HG03135 (cell line): ENCODE measurements around the gene MGAT4A.
"Not testable (repeated sequence)": the region's sequence is repeated elsewhere in the genome, so short reads cannot be mapped to it uniquely, and the experiment has no call there.

Experiments
- ATAC-seq: cut with Tn5 transposase; IDR thresholded peaks from one replicate; pipeline ENCODE4 v1.9.1; 2021; ENCODE audit warnings: mild to moderate bottlenecking, moderate library complexity; ENCODE audit not compliant: unreplicated experiment

MGAT4A gene

GRCh38 chr2:98730707-98731040 is 258 bp downstream of the MGAT4A start:
- ATAC-seq: peak; percentile 54

GRCh38 chr2:98730053-98730706 is 752 bp downstream of the MGAT4A start:
- no peak for ATAC-seq

- ATAC-seq: no peak
Measured at GRCh38 chr2:98729652-98730051, 1.3 kb downstream of the MGAT4A start.

GRCh38 chr2:98728088-98728718 is 2.7 kb downstream of the MGAT4A start:
- ATAC-seq: not testable (repeated sequence)

- no peak for ATAC-seq
Measured at GRCh38 chr2:98727369-98728087, 3.4 kb downstream of the MGAT4A start.

GRCh38 chr2:98726735-98727368 is 4.1 kb downstream of the MGAT4A start:
- no peak for ATAC-seq

- ATAC-seq: no peak
Measured at GRCh38 chr2:98726205-98726604, 4.7 kb downstream of the MGAT4A start.

- ATAC-seq: no peak
Measured at GRCh38 chr2:98720286-98720685, 10.6 kb downstream of the MGAT4A start.

- ATAC-seq: no peak
Measured at GRCh38 chr2:98717621-98718020, 13.3 kb downstream of the MGAT4A start.

- ATAC-seq: no peak
Measured at GRCh38 chr2:98716786-98717185, 14.1 kb downstream of the MGAT4A start.

- no peak for ATAC-seq
Measured at GRCh38 chr2:98715812-98716451, 15.0 kb downstream of the MGAT4A start.

- ATAC-seq: peak; percentile 76
Measured at GRCh38 chr2:98713332-98714015, 17.5 kb downstream of the MGAT4A start.

GRCh38 chr2:98712145-98712544 is 18.8 kb downstream of the MGAT4A start:
- no peak for ATAC-seq

- ATAC-seq: no peak
Measured at GRCh38 chr2:98711506-98711905, 19.4 kb downstream of the MGAT4A start.

- ATAC-seq: no peak
Measured at GRCh38 chr2:98710734-98711133, 20.2 kb downstream of the MGAT4A start.

- ATAC-seq: no peak
Measured at GRCh38 chr2:98709535-98709934, 21.4 kb downstream of the MGAT4A start.

- no peak for ATAC-seq
Measured at GRCh38 chr2:98708396-98709186, 22.3 kb downstream of the MGAT4A start.

GRCh38 chr2:98706591-98706990 is 24.3 kb downstream of the MGAT4A start:
- ATAC-seq: no peak

GRCh38 chr2:98705333-98705617 is 25.7 kb downstream of the MGAT4A start:
- ATAC-seq: no peak
